ENCODE results near the gene DENND4C.

GRCh38 chr9:19420877-19421276, 190.4 kb downstream of the DENND4C start:
- TF ChIP-seq CTCF (IDR thresholded peaks at IDR 0.05; ENCODE audit: low read length): no peak
- no peak for TF ChIP-seq EZH2 (optimal IDR thresholded peaks at IDR 0.05; ENCODE audit: low read depth, low read length)
